ENCODE measurements around the gene ATE1. TPM values are rescaled to one million over a fixed set of nuclear protein-coding genes. Genes with fewer than 3 reads are reported as not detected.

Gene ATE1
- total and polyA plus RNA-seq, 10 of the 15 experiments (the other 5 are each of a cell fraction or from before 2014, with no cell fraction given), result 4.3 to 22.7 (median 15.9) TPM

GRCh38 chr10:121900443-121901174, 27.2 kb downstream of the ATE1 start:
- TF ChIP-seq SMAD5 (IDR thresholded peaks at IDR 0.05; ENCODE audit: low read depth) (no peak), RAD21 (IDR thresholded peaks at IDR 0.05; ENCODE audit: insufficient read depth, low read depth, low read length) (peak; percentile 76), RB1 (IDR thresholded peaks at IDR 0.05; ENCODE audit: borderline replicate concordance) (0 out of 2 replicates have a peak, but pooled peaks have one; percentile 38), SMC3 (IDR thresholded peaks at IDR 0.05; ENCODE audit: borderline replicate concordance, low read length) (peak; percentile 48; the same call in 1 of the 2 replicates), JUNB (IDR thresholded peaks at IDR 0.05) (no peak), NFXL1 (IDR thresholded peaks at IDR 0.05; ENCODE audit: borderline replicate concordance) (no peak)
- TF ChIP-seq, protein P1, sequence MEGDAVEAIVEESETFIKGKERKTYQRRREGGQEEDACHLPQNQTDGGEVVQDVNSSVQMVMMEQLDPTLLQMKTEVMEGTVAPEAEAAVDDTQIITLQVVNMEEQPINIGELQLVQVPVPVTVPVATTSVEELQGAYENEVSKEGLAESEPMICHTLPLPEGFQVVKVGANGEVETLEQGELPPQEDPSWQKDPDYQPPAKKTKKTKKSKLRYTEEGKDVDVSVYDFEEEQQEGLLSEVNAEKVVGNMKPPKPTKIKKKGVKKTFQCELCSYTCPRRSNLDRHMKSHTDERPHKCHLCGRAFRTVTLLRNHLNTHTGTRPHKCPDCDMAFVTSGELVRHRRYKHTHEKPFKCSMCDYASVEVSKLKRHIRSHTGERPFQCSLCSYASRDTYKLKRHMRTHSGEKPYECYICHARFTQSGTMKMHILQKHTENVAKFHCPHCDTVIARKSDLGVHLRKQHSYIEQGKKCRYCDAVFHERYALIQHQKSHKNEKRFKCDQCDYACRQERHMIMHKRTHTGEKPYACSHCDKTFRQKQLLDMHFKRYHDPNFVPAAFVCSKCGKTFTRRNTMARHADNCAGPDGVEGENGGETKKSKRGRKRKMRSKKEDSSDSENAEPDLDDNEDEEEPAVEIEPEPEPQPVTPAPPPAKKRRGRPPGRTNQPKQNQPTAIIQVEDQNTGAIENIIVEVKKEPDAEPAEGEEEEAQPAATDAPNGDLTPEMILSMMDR (IDR thresholded peaks at IDR 0.05 in 2 of 3, conservative IDR thresholded peaks at IDR 0.05 in 1 of 3; ENCODE audit: control insufficient read depth in 2 of 3, extremely low read depth in 1 of 3, insufficient read depth in 1 of 3, low read depth in 3 of 3, low read length in 3 of 3), result peak; percentile 53 to 64 (median 63); a peak in 5 of 6 replicates
- peak overlapping the region; percentile 45 for H2AFZ ChIP-seq (ENCODE audit: control insufficient read depth, low read depth, low read length)
- CTCF ChIA-PET, result interaction anchor here (0.6 to 5.9 kb wide), 37 partner anchors 9 to 957 kb away, joined by 3 to 81 read pairs (median 4); no protein-coding TSS in a partner anchor
- BruUV-seq (replicated peaks), result no TSS peak
- ATAC-seq, result peak; percentile 97
- WGBS (ENCODE audit: insufficient coverage, insufficient replicate concordance, low lambda C conversion rate, missing lambda C conversion rate), result 51% methylated on average over 10 of the region's 10 CpGs
- peaks cover 0 to 12% of the 10 kb centered on the region in 2 experiments; a peak in 2 of 4 replicates for H3K36me3 ChIP-seq (ENCODE audit: control insufficient read depth in 2 of 2, insufficient read depth in 2 of 2, low read length in 1 of 2)
- intact Hi-C loops (cut with micrococcal nuclease; ENCODE audit: unreplicated experiment), result loop anchor here (1.0 to 5.0 kb wide), 5 partner anchors 76 to 957 kb away; no protein-coding TSS in a partner anchor
- no peak for DNase-seq (ENCODE audit: low read depth, low spot score)
- H3K27ac ChIP-seq (ENCODE audit: control insufficient read depth, insufficient read depth), result no peak overlapping the region
- H3K4me1 ChIP-seq (ENCODE audit: control insufficient read depth, insufficient read depth, low read length), result no peaks in the 10 kb centered on the region
- SMC1A ChIA-PET (ENCODE audit: uncharacterized antibody, unreplicated experiment), result interaction anchor here (0.6 to 3.6 kb wide), 12 partner anchors 9 to 957 kb away, joined by 3 to 35 read pairs (median 4); no protein-coding TSS in a partner anchor
- no peaks in the 10 kb centered on the region for H4K20me1 ChIP-seq (ENCODE audit: control insufficient read depth, insufficient read depth)
- no peaks in the 10 kb centered on the region for H3K9me3 ChIP-seq (replicated peaks; ENCODE audit: control insufficient read depth, insufficient read depth, low read length)
- POLR2A ChIA-PET, result no interaction called here
- no peak overlapping the region for H3K4me3 ChIP-seq
- H3K79me2 ChIP-seq (ENCODE audit: control insufficient read depth, insufficient read depth, low read length), result no peaks in the 10 kb centered on the region
- peak; percentile 77 for FAIRE-seq
- RAD21 ChIA-PET (ENCODE audit: unreplicated experiment), result interaction anchor here (0.8 to 2.3 kb wide), 7 partner anchors 11 to 291 kb away, joined by 3 to 21 read pairs (median 3); no protein-coding TSS in a partner anchor
- H3K9ac ChIP-seq (ENCODE audit: control insufficient read depth, insufficient read depth, low read length), result no peak overlapping the region
- H3K4me2 ChIP-seq (ENCODE audit: control insufficient read depth, insufficient read depth), result no peak overlapping the region
- H3K27me3 ChIP-seq (replicated peaks in 1 of 2; ENCODE audit: control insufficient read depth in 2 of 2, insufficient read depth in 2 of 2, low read length in 1 of 2), result no peaks in the 10 kb centered on the region
- in situ Hi-C loops (cut with MboI), result loop anchor here (5.0 kb wide), 1 partner anchor 958 kb away; no protein-coding TSS in a partner anchor

All from GM12878 (cell line).